Peyer's patch (tissue), 4 donors: Measurements from ENCODE around the gene USP47.

Experiments used
- POLR2A ChIP-seq, 2 donors: fragments of 450-650 bp; IDR thresholded peaks; one replicate each; pipeline ENCODE4 v1.5.1; 2017; ENCODE audit warnings: antibody characterized with exemption in 2 of 2, mild to moderate bottlenecking in 2 of 2, moderate library complexity in 2 of 2
- TF ChIP-seq, protein P1 (sequence below), 6 experiments: fragments of 450-650 bp in 4 of 6; fragments of 200-600 bp in 2 of 6; sonication (generic) in 1 of 6; IDR thresholded peaks; one replicate each; pipeline ENCODE4 v1.5.1; 2017 to 2019; ENCODE audit warnings: antibody characterized with exemption in 6 of 6, mild to moderate bottlenecking in 3 of 6, moderate library complexity in 1 of 6

DNA sequence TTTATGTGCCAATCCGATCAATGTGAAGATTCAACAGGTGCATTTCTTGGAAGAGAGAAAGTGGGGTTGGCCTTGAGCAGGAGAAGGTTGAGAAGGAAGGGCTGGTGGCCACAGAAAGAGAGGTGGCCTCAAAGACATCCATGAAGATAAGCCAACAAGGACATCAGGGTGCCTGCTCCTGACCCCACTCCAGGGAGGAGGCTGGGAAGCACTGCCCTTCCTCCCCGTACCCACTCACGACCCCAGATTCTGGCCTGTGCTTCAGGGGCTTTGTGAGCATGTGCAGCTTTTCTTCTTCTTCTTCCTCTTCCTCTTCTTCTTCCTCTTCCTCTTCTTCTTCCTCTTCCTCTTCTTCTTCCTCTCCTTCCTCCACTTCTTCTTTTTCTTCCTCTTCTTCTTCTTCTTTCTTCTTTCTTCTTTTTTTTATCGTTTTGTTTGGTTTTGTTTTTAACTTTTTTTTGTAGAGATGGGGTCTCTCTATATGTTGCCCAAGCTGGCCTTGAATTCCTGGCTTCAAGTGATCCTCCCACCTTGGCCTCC is 136.4 kb downstream of the USP47 start:
- TF ChIP-seq, protein P1, sequence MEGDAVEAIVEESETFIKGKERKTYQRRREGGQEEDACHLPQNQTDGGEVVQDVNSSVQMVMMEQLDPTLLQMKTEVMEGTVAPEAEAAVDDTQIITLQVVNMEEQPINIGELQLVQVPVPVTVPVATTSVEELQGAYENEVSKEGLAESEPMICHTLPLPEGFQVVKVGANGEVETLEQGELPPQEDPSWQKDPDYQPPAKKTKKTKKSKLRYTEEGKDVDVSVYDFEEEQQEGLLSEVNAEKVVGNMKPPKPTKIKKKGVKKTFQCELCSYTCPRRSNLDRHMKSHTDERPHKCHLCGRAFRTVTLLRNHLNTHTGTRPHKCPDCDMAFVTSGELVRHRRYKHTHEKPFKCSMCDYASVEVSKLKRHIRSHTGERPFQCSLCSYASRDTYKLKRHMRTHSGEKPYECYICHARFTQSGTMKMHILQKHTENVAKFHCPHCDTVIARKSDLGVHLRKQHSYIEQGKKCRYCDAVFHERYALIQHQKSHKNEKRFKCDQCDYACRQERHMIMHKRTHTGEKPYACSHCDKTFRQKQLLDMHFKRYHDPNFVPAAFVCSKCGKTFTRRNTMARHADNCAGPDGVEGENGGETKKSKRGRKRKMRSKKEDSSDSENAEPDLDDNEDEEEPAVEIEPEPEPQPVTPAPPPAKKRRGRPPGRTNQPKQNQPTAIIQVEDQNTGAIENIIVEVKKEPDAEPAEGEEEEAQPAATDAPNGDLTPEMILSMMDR (IDR thresholded peaks at IDR 0.05): no peak
- no peak for TF ChIP-seq POLR2A (IDR thresholded peaks at IDR 0.05)
